ENCODE results near the gene ZNF516. TPM values are rescaled to one million over a fixed set of nuclear protein-coding genes. Genes with fewer than 3 reads are reported as not detected.
A peak's percentile ranks its signal among the peaks of the same experiment; 100 is the strongest.

Gene ZNF516
- total RNA-seq, 4 donors from 2014 or later, result 34.4 to 57.3 (median 39.5) TPM

GRCh38 chr18:76446321-76447257, 48.5 kb downstream of the ZNF516 start:
- no peak overlapping the region for H3K4me3 ChIP-seq (ENCODE audit: low read depth, poor library complexity, severe bottlenecking)
- 58 to 60% methylated on average over 19 to 20 of the region's 20 CpGs for WGBS, 2 donors
- DNase-seq (ENCODE audit: low spot score in 2 of 2), result peak in 1 of 2 donors; percentile 69
- intact Hi-C loops (cut with DNase I; ENCODE audit: low total_unique reads), result no loop called here
- TF ChIP-seq POLR2A (IDR thresholded peaks at IDR 0.05), result no peak
- TF ChIP-seq, protein P1, sequence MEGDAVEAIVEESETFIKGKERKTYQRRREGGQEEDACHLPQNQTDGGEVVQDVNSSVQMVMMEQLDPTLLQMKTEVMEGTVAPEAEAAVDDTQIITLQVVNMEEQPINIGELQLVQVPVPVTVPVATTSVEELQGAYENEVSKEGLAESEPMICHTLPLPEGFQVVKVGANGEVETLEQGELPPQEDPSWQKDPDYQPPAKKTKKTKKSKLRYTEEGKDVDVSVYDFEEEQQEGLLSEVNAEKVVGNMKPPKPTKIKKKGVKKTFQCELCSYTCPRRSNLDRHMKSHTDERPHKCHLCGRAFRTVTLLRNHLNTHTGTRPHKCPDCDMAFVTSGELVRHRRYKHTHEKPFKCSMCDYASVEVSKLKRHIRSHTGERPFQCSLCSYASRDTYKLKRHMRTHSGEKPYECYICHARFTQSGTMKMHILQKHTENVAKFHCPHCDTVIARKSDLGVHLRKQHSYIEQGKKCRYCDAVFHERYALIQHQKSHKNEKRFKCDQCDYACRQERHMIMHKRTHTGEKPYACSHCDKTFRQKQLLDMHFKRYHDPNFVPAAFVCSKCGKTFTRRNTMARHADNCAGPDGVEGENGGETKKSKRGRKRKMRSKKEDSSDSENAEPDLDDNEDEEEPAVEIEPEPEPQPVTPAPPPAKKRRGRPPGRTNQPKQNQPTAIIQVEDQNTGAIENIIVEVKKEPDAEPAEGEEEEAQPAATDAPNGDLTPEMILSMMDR (IDR thresholded peaks at IDR 0.05), result no peak

DNA sequence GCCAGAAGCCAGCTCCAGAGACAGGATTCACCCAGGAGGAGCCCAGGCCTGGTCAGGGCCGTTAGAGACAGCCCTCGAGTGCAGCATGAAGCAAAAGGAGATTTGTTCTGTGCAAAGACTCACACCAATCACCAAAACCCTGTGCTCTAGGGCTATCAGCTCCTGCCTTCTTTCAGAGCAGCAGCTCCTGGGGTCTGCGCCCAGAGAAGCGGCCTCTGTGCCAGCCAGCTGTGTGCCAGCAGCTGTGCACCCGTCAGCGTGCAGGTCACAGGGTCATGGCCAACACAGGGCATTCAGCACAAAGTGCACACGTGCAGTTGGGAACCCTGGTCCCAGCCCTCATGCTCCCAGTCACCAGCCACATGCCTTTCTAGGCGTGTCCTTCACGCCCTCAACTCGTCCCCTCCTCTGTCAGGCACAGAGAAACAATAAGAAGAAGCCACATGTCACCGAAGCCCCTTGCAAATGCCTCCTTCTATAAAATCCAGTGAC, 49.3 kb downstream of the ZNF516 start:
- intact Hi-C loops (cut with DNase I; ENCODE audit: low total_unique reads), result no loop called here
- no peak overlapping the region for H3K4me3 ChIP-seq (ENCODE audit: low read depth, poor library complexity, severe bottlenecking)
- 50 to 53% methylated on average over 9 to 11 of the region's 11 CpGs for WGBS, 2 donors
- no peak for TF ChIP-seq POLR2A (IDR thresholded peaks at IDR 0.05)
- TF ChIP-seq, protein P1 (IDR thresholded peaks at IDR 0.05), result no peak
- peak in 1 of 2 donors; percentile 68 for DNase-seq (ENCODE audit: low spot score in 2 of 2)

GRCh38 chr18:76445275-76445674, 49.8 kb downstream of the ZNF516 start:
- no peak overlapping the region for H3K4me3 ChIP-seq (ENCODE audit: low read depth, poor library complexity, severe bottlenecking)
- WGBS, 2 donors, result 45 to 49% methylated on average over 3 of the region's 3 CpGs
- no peak for DNase-seq (ENCODE audit: low spot score in 2 of 2)
- TF ChIP-seq POLR2A (IDR thresholded peaks at IDR 0.05), result no peak
- TF ChIP-seq, protein P1 (IDR thresholded peaks at IDR 0.05), result no peak
- intact Hi-C loops (cut with DNase I; ENCODE audit: low total_unique reads), result no loop called here

GRCh38 chr18:76444446-76445105, 50.5 kb downstream of the ZNF516 start:
- TF ChIP-seq, protein P1 (IDR thresholded peaks at IDR 0.05), result no peak
- TF ChIP-seq POLR2A (IDR thresholded peaks at IDR 0.05), result no peak
- 78 to 84% methylated on average over 13 of the region's 13 CpGs for WGBS, 2 donors
- no peak overlapping the region for H3K4me3 ChIP-seq (ENCODE audit: low read depth, poor library complexity, severe bottlenecking)
- intact Hi-C loops (cut with DNase I; ENCODE audit: low total_unique reads), result no loop called here
- DNase-seq (ENCODE audit: low spot score in 2 of 2), result peak in 1 of 2 donors; percentile 63

- H3K4me3 ChIP-seq (ENCODE audit: low read depth, poor library complexity, severe bottlenecking), result no peak overlapping the region
- TF ChIP-seq, protein P1 (IDR thresholded peaks at IDR 0.05), result no peak
- TF ChIP-seq POLR2A (IDR thresholded peaks at IDR 0.05), result no peak
- intact Hi-C loops (cut with DNase I; ENCODE audit: low total_unique reads), result no loop called here
- DNase-seq (ENCODE audit: low spot score in 2 of 2), result peak in 1 of 2 donors; percentile 75
- 85 to 86% methylated on average over 17 to 18 of the region's 18 CpGs for WGBS, 2 donors
Observed at GRCh38 chr18:76443519-76444445, 51.3 kb downstream of the ZNF516 start.
